GM18951 (cell line): ENCODE measurements around the gene RFTN1.

Source experiments
- POLR2A ChIP-seq: IDR thresholded peaks from 4 replicates; pipeline ENCODE4 v1.6.1; 2011; ENCODE audit warnings: mild to moderate bottlenecking; ENCODE audit not compliant: insufficient read length, insufficient read depth; ENCODE audit errors: extremely low read depth
- in situ Hi-C: fragments of 300-500 bp; cut with MboI; formaldehyde crosslinking; loops from one replicate; pipeline ENCODE4 v1.12.0; 2022; ENCODE audit warnings: low sequenced_read_pairs, mixed read lengths, inconsistent platforms; ENCODE audit not compliant: unreplicated experiment

The RFTN1 gene

DNA sequence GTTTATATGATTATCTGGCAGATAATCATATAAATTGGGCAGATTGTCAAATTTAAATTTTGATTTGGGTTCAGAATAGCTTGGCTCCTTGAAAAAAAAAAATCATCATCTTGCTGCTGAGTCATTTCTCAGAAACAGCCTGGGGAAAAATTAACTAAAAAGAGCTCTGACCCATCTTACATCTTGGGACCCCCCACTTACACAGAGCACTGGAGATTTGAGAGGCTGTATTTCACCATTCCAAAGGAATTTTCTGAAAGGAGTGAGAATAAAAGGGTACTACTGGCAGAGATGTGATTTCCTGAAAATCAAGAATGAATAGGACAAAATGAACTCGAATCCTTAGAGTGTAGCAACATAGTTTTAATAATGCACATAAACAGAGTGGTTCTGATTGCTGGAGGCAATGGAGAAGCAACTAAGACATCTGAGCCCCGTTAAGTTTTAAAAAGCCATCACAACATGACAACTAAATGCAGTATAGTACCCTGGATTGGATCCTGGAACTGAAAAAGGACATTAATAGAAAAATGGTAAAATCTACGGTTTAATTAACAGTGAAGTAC, 97.5 kb downstream of the RFTN1 start:
- in situ Hi-C loops: no loop called here
- no peak for TF ChIP-seq POLR2A

DNA sequence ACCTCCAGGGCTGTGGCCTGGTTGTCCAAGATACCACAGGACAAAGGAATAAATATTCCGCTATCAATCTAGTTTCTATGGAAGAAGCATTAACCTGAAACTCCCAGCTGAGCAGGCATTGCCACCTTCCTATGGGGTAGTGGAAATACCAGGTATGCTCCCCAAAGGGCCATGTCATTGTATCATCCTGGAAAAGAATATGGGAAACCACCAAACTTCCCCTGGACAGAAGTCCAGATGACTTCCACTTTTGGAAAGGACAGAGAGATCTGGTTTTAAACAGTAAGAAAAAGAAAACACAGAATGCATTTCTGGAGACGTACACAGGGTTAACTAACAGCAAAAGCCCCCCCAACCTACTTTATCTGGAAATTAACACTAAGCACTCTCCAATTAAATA, 100.2 kb downstream of the RFTN1 start:
- TF ChIP-seq POLR2A: no peak

DNA sequence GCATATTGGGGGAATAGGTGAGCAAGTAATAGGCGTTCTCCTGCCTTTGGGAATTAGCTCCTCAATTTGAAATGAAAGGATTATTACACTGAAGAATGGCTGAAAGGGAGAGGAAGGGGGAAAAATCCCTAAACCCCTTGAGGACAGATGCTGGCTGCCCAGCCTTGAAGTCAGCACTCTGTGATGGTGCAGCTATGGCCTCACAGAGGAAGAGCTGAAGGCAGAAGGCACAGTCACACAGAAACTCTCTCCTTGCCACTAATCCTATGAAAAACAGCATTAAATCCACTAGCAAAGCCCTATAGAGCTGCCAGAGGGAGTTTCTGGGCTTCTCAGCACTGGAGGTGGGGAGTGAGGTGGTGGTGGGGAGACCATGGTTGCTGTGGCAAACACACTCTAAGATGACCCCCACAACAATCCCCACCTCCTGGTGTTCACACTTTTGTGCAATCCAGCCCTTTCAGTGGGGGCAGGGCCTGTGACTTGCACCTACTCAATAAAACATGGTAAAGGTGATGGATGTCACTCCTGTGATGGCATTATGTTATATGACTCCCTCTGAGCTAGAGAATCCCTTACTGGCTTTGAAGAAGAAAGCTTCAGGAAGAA, 101.2 kb downstream of the RFTN1 start:
- TF ChIP-seq POLR2A: peak; percentile 32
- in situ Hi-C loops: no loop called here

More for the DNA sequence above, 100.2 kb downstream of the RFTN1 start:
- in situ Hi-C loops: no loop called here

DNA sequence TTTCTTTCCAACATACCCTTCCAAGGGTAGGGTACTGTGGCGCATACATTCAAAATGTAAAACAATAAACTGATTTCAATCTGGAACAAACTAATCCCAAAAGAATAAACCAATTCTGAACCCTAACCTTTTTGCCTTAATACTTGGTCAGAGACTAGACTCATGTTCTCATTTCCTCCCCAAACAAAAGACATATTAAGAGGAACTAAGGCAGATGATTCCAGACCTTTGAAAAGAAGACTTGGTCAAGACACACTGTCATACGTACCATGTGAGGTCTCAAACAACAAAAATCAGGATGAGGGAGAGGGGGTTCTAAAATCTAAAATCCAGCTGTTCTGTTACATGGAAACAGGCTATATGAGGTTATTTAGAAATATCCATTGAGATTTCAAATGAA, 102.1 kb downstream of the RFTN1 start:
- TF ChIP-seq POLR2A: no peak
- in situ Hi-C loops: no loop called here

DNA sequence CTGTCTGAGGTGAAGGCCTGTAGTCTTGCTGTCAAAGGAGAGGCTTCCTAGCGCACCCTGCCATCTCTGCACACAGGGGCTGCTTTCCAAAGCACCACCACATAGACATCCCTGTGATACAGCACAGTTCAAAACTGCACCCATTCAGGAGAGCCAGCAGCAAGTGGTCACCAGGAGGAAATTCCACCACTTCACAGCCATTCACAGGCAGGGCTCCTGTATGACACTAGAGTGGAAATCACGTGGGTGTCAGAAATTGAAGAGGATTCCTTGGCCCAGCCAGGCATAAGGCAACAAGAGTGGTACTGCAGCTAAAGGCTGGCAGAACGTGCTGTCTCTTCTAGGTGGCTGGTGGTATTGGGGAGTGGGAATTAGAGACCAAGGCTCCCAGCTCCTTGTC, 102.8 kb downstream of the RFTN1 start:
- no peak for TF ChIP-seq POLR2A
- in situ Hi-C loops: no loop called here

DNA sequence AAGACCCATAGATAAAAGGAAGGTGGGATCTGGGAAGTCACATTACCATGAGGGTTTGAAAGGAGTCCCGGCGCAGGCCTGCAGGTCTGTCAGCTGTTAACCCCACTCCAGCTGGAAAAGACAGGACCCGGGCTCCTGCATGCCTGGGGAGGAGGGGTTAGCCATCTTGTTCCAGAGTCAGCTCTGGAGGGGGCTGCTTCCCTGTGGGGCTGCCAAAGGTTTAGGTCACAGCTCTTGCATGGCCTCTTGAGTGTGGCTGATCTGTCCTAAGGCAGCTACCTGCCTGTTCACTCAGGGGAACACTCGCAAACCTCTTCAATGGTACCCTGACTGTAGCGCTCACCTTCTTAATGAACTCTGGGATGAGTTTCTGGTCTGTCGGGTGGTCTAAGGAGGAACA, 104.5 kb downstream of the RFTN1 start:
- no peak for TF ChIP-seq POLR2A
- in situ Hi-C loops: no loop called here

DNA sequence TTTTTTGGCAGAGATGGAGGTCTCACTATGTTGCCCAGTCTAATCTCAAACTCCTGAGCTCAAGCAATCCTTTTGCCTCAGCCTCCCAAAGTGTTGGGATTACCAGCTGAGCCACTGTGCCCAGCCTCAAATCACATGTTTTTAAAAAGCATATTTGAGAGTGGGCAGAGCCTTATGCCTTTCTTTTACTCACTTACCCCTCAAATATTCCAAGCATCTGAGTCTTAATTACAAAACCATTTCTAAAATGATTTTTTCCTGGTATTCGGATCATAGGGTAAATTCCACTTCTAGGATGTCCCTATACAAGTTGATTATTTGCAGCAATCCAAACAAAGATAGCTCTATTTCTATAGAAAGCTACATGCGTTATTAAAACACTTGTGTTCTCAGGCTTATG, 106.1 kb downstream of the RFTN1 start:
- TF ChIP-seq POLR2A: no peak
- in situ Hi-C loops: no loop called here

DNA sequence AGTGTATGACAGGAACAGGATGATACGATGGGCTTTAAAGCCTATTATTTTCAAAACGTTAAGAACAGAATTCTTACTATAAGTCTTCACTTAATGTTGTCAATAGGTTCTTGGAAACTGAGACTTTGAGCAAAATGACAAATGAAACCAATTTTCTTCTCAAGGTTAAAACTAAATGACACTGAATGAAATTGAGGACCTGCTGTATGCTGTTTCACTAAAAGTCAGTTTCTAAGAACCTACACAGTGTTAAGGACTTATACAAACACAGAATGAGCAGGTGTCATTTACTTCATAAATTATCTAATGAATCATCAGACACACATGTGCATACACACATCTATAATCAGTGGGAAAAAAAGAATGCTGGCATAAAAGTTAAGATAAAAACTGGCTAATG, 106.9 kb downstream of the RFTN1 start:
- TF ChIP-seq POLR2A: no peak
- in situ Hi-C loops: no loop called here

DNA sequence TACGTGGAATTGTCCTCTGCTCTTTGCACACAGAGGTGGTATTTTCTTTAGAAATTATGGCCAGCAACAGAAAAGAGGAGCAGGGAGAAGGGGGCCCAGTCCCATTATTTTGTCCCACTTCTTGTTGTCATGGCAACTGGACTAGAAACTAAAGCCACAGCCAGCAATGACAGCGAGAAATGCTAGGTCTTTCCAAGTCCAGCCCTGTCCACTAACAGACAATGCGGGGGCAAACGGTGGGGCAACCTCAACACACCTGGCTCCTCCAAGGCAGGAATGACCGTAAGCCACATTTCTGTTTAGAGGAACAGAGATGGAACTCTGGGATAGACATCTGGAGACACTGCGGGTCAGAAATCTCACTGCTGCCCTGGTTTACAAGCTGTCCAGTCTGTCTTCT, 107.3 kb downstream of the RFTN1 start:
- TF ChIP-seq POLR2A: no peak
- in situ Hi-C loops: no loop called here

DNA sequence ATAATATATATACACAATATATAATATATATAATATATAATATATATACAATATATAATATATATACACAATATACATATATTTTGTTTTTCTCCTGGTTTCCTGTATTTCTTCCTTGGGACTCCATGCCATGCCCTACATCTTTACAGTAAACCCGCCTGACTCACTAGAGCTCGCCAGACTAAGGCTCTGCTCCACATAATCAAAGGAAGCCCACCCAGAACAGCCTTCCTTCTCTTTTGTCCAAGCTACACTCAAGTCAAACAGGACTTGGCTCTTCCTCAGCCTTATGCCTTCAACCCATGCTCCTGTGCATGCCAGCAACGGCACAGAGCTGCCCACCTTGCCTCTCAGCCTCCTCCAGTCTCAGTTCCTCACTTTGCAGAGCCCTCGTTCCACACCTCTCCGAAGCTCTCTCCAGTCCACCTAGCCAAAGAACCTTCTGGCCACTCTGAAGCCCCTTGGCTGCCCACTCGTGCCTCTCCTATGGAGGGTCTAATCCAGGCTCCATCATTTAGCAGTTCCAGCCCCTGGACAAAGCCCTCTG, 109.1 kb downstream of the RFTN1 start:
- in situ Hi-C loops: no loop called here
- TF ChIP-seq POLR2A: no peak

DNA sequence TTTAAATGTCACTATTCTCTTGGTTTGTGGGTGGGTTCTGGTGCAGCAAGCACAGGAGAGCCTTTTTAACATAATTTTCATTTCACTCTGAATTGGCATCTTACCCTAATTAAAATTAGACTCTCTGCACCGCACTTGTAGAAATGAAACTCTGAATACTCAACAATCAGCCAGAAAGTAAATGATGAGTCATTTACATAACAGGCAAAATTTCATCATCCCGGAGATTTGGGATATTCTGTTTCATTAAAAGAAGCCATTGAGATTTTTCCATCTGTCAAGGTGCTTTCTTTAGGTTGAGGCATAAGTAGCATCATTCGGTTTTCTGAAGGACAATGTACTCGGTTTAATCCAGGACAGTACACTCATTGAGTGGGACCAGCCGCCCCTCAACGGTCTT, 111.0 kb downstream of the RFTN1 start:
- in situ Hi-C loops: no loop called here
- no peak for TF ChIP-seq POLR2A

DNA sequence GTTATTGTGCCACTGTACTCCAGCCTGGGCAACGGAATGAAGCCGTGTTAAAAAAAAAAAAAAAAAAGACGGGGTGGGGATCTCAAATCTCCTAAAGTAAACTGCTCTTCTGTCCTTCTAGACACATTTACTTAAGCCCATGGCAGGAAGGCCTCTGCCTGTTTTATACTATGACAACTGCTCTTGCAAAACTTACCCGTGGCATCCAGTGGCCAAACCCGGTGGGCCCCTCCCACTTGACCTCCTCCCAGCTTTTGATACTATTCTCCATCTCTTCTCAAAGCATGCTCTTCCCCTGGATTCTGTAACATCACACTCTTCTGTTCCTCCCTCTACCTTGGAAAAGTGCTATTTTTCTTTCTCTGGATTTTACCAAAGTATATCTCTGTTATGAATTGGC, 112.2 kb downstream of the RFTN1 start:
- in situ Hi-C loops: no loop called here

DNA sequence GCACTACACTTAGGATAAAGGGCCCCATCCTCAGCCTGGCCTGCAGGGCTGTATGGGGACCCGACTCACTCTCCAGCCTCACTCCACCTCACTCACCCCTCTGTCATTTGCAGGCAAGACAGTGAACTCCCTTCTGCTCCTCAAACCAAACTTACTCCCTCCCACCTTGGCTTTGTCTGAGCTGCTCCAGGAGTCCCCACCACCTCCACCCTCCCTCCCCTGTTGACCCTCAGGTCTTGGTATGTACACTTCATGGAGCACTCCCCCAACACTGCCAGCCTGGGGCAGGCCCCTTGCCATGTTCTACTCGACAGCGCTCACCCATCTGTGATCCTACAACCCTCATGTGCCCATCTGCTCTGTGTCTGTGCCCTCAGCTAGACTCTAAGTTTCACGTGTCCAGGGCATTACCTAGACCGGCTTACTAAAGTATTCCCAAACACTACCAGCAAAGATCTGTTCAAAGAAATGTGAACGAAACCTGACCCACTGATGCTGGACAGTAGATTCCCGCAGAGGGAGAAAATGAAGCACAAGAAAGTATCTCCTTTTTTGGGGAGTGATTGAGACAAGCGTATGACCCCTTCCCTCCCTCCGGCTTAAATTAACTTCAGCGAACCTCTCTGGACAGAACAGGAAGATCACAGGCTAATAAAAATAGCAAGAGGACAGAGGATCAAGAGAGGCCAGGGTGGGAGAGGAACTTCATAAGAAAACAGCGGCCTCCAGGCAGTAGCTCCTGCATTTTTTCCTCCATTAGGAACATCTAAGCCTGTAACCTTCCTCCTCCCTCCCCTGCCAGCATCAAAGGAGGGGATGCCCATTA, 113.2 kb downstream of the RFTN1 start:
- in situ Hi-C loops: no loop called here
- TF ChIP-seq POLR2A: no peak

More for the DNA sequence above, 112.2 kb downstream of the RFTN1 start:
- no peak for TF ChIP-seq POLR2A

DNA sequence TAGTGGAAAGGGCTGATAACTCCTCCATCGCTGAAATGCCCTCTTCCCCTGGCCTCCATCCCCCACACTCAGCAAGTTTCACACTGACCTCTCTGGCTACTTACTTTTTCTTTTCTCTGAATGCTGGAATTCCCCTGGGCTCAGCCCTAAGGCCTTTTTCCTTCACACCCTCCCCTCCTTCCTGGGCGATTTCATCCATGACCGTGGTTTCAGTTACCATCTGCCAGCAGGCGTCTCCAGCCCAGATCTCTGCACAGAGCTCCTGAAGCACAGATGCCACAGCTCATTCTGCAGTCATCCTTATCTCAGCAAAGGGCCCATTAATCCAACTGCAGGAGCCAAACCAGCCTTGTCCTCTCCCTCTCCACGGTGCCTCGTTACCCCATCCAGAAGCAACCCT, 114.0 kb downstream of the RFTN1 start:
- in situ Hi-C loops: no loop called here
- no peak for TF ChIP-seq POLR2A
